Type B pancreatic cell (in vitro differentiated cells): ENCODE results near the gene IL17RC. TPM values are rescaled to one million over a fixed set of nuclear protein-coding genes. Genes with fewer than 3 reads are reported as not detected.

Experiments
- DNase-seq: peaks from one replicate; pipeline ENCODE4 v3.0.0; 2021; ENCODE audit warnings: mixed read lengths; ENCODE audit not compliant: unreplicated experiment; ENCODE audit errors: extremely low spot score
- H3K27ac Mint-ChIP-seq: 2 replicates; pipeline ENCODE4 v1.8.0; 2021; ENCODE audit warnings: mild to moderate bottlenecking, mixed read lengths
- H3K27me3 Mint-ChIP-seq: 2 replicates; pipeline ENCODE4 v1.8.0; 2021; ENCODE audit warnings: mixed read lengths
- H3K36me3 Mint-ChIP-seq: 2 replicates; pipeline ENCODE4 v1.8.0; 2021; ENCODE audit warnings: mixed read lengths
- H3K4me1 Mint-ChIP-seq: one replicate; pipeline ENCODE4 v1.8.0; 2021; ENCODE audit warnings: mixed read lengths; ENCODE audit not compliant: unreplicated experiment
- H3K4me3 Mint-ChIP-seq: 2 replicates; pipeline ENCODE4 v1.8.0; 2021; ENCODE audit warnings: mild to moderate bottlenecking, mixed read lengths
- H3K9me3 Mint-ChIP-seq: 2 replicates; pipeline ENCODE4 v1.8.0; 2021; ENCODE audit warnings: mixed read lengths
- CTCF ChIP-seq: fragments of 200-600 bp; sonication (generic); conservative IDR thresholded peaks from 2 replicates; pipeline ENCODE4 v1.5.0; 2021; ENCODE audit warnings: antibody characterized with exemption, mild to moderate bottlenecking
- total RNA-seq: library from RNA; stranded (reverse); gene quantifications from 2 replicates; pipeline ENCODE4 v1.2.1, GENCODE V29; 2021; ENCODE audit warnings: low replicate concordance

The IL17RC gene
- total RNA-seq, 1 donor from 2014 or later = 22.6 TPM

- Mint-ChIP-seq H3K27ac (no peak overlapping the region), H3K4me1 (peaks cover 4% of the 10 kb centered on the region), H3K9me3 (no peaks in the 10 kb centered on the region), H3K36me3 (no peaks in the 10 kb centered on the region), H3K4me3 (no peak overlapping the region), H3K27me3 (no peaks in the 10 kb centered on the region)
- TF ChIP-seq CTCF = no peak
- DNase-seq = no peak
These were observed 7.5 kb upstream of the IL17RC start for GRCh38 chr3:9909221-9910013.

GRCh38 chr3:9911863-9912262 is 5.0 kb upstream of the IL17RC start:
- H3K4me1 Mint-ChIP-seq = peaks cover 11% of the 10 kb centered on the region
- TF ChIP-seq CTCF = no peak
- no peaks in the 10 kb centered on the region for H3K27me3 Mint-ChIP-seq
- no peaks in the 10 kb centered on the region for H3K36me3 Mint-ChIP-seq
- no peaks in the 10 kb centered on the region for H3K9me3 Mint-ChIP-seq
- no peak overlapping the region for H3K27ac Mint-ChIP-seq
- H3K4me3 Mint-ChIP-seq = no peak overlapping the region
- no peak for DNase-seq

GRCh38 chr3:9912294-9912935 is 4.5 kb upstream of the IL17RC start:
- no peaks in the 10 kb centered on the region for H3K36me3 Mint-ChIP-seq
- peaks cover 14% of the 10 kb centered on the region for H3K4me1 Mint-ChIP-seq
- H3K27ac Mint-ChIP-seq = no peak overlapping the region
- no peak overlapping the region for H3K4me3 Mint-ChIP-seq
- H3K27me3 Mint-ChIP-seq = no peaks in the 10 kb centered on the region
- TF ChIP-seq CTCF = no peak
- no peaks in the 10 kb centered on the region for H3K9me3 Mint-ChIP-seq
- no peak for DNase-seq

GRCh38 chr3:9913601-9914000 is 3.3 kb upstream of the IL17RC start:
- Mint-ChIP-seq H3K36me3 (no peaks in the 10 kb centered on the region), H3K9me3 (no peaks in the 10 kb centered on the region), H3K4me3 (peak overlapping the region; percentile 70), H3K27ac (peak overlapping the region; percentile 43), H3K4me1 (peaks cover 15% of the 10 kb centered on the region), H3K27me3 (no peaks in the 10 kb centered on the region)
- TF ChIP-seq CTCF = no peak
- DNase-seq = no peak

GRCh38 chr3:9914011-9914410 is 2.9 kb upstream of the IL17RC start:
- no peaks in the 10 kb centered on the region for H3K9me3 Mint-ChIP-seq
- H3K36me3 Mint-ChIP-seq = no peaks in the 10 kb centered on the region
- peaks cover 15% of the 10 kb centered on the region for H3K4me1 Mint-ChIP-seq
- no peak overlapping the region for H3K27ac Mint-ChIP-seq
- no peak for DNase-seq
- TF ChIP-seq CTCF = no peak
- no peaks in the 10 kb centered on the region for H3K27me3 Mint-ChIP-seq
- H3K4me3 Mint-ChIP-seq = no peak overlapping the region
